Adrenal gland (tissue), 12 donors: ENCODE data around the gene ACADSB. TPM values are rescaled to one million over a fixed set of nuclear protein-coding genes. Genes with fewer than 3 reads are reported as not detected.

Source experiments
- DNase-seq, 7 donors: peaks; one replicate each; pipeline ENCODE4 v3.0.0-alpha.2; 2019 to 2020
- H3K27ac ChIP-seq, 5 donors: fragments of 200-600 bp; sonication (generic) in 4 of 5; 1 replicate in 3 of 5; 2 replicates in 2 of 5; pipeline versions ENCODE4 v1.5.1 to v1.8.0; 2016 to 2020; ENCODE audit warnings: mild to moderate bottlenecking in 1 of 5
- H3K27me3 ChIP-seq: fragments of 200-600 bp; 2 replicates; pipeline ENCODE4 v1.8.0; 2021
- H3K36me3 ChIP-seq, 2 donors: fragments of 200-600 bp; replicated peaks in 1 of 2; 1 replicate in 1 of 2; 2 replicates in 1 of 2; pipeline versions ENCODE4 v1.5.1 to v1.8.0; 2018 to 2022
- H3K4me1 ChIP-seq, 2 donors: fragments of 200-600 bp; replicated peaks in 1 of 2; 1 replicate in 1 of 2; 2 replicates in 1 of 2; pipeline versions ENCODE4 v1.5.1 to v1.8.0; 2018 to 2021
- H3K4me3 ChIP-seq, 4 donors: fragments of 200-600 bp; sonication (generic) in 3 of 4; one replicate each; pipeline ENCODE4 v1.5.1; 2016 to 2018
- H3K9me3 ChIP-seq, 3 donors: fragments of 200-600 bp; sonication (generic) in 1 of 3; replicated peaks in 1 of 3; 1 replicate in 2 of 3; 2 replicates in 1 of 3; pipeline versions ENCODE4 v1.5.1 to v1.8.0; 2016 to 2021
- POLR2A ChIP-seq, 2 donors: fragments of 450-650 bp; IDR thresholded peaks; one replicate each; pipeline ENCODE4 v1.6.1; 2017; ENCODE audit warnings: antibody characterized with exemption in 2 of 2, mild to moderate bottlenecking in 2 of 2, moderate library complexity in 1 of 2
- WGBS, 4 donors: extraction: QIAGEN DNeasy Blood & Tissue Kit in 2 of 4; methylation state at CpG; one replicate each; pipeline versions ENCODE4 v1.1.5 to v1.1.7; 2013 to 2017; 5-methylcytosine and 5-hydroxymethylcytosine counted together
- intact Hi-C, 2 donors: fragments of 100-400 bp; cut with DNase I; formaldehyde crosslinking; loops; one replicate each; pipeline versions ENCODE4 v1.14.1 to v1.15.0; 2022 to 2023
- polyA plus RNA-seq, 3 donors: library from polyadenylated mRNA; stranded (reverse); fragments of 200-250 nt in 2 of 3; fragments of 350-450 nt in 1 of 3; fragmentation: Illumina TruSeq in 1 of 3; extraction: RNeasy Lipid Tissue Mini Kit (QIAGEN cat#74804) in 1 of 3; gene quantifications; one replicate each; pipeline ENCODE4 v1.2.3, GENCODE V29; 2013 to 2014
- total RNA-seq, 9 donors: library from RNA; depleted of rRNA in 4 of 9; stranded (reverse); fragments of >200 nt in 4 of 9; fragments of 120-200 nt in 1 of 9; fragmentation: NEBNext Ultra II Directional in 1 of 9; extraction: Animal tissue kit (Norgen Biotek cat#: 25700) in 1 of 9; gene quantifications; one replicate each; pipeline versions ENCODE4 v1.1.0 to v1.2.4, GENCODE V29; 2013 to 2023
- TF ChIP-seq, protein P1 (sequence below), 6 experiments: fragments of 450-650 bp in 4 of 6; fragments of 200-600 bp in 2 of 6; sonication (generic) in 1 of 6; IDR thresholded peaks; 1 replicate in 5 of 6; 2 replicates in 1 of 6; pipeline versions ENCODE4 v1.5.1 to v1.8.0; 2016 to 2021; ENCODE audit warnings: antibody characterized with exemption in 6 of 6, mild to moderate bottlenecking in 2 of 6, moderate library complexity in 1 of 6
- donor health status: healthy with polysubstance abuse.
- donor health status: Bipolar disorder and iron deficiency.
- donor health status: DM: yes; HTN: yes; CAD: no.
- donor health status: DM: no; HTN: no; CAD: no.
- donor health status: DM: no; HTN: no; CAD: no.
- donor health status: DM: yes; HTN: yes; CAD: no.

Gene ACADSB
- total and polyA plus RNA-seq, 12 donors = 8.3 to 94.7 (median 35.6) TPM

DNA sequence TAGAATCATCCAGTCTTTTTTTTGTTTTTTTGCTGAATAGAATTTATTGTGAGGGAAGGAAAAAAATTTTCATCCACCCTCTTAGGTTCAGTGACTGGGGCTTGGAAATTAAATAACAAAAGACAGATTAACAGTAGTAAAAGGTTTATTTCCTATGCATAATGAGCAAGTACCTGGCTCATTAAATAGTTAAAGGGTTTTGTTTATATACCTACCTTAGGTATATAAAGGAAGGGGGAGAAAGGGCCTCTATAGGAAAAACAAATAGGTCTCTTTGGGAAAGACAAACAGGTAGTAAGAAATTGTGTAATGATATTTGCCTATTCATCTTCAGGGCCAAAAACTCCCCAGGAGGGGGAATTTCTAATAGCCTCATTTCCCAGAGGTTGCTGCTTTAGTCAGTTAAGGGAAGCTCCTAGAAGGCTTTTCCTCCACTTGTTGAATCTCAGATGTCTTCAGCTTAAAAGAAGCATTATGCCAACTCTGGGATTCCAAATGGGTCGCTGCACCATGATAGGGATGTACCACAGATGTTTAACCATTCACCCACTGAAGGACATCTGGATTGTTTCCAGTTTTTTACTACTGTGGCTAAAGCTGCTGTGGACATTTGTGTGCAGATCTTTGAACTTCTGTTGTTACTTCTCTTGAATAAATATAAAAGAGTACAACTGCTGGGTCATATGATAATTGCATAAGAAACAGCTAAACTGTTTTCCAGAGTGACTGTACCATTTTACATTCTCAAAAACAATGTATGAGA lies 11.3 kb downstream of the ACADSB start:
- no peaks in the 10 kb centered on the region for H3K36me3 ChIP-seq
- no peaks in the 10 kb centered on the region for H3K9me3 ChIP-seq
- peak overlapping the region in 1 of 5 donors; percentile 32 for H3K27ac ChIP-seq
- WGBS, 4 donors = 63 to 100% (median 81%) methylated on average over 1 of the region's 1 CpG
- H3K27me3 ChIP-seq = no peaks in the 10 kb centered on the region
- no peak for TF ChIP-seq POLR2A (IDR thresholded peaks at IDR 0.05)
- TF ChIP-seq, protein P1, sequence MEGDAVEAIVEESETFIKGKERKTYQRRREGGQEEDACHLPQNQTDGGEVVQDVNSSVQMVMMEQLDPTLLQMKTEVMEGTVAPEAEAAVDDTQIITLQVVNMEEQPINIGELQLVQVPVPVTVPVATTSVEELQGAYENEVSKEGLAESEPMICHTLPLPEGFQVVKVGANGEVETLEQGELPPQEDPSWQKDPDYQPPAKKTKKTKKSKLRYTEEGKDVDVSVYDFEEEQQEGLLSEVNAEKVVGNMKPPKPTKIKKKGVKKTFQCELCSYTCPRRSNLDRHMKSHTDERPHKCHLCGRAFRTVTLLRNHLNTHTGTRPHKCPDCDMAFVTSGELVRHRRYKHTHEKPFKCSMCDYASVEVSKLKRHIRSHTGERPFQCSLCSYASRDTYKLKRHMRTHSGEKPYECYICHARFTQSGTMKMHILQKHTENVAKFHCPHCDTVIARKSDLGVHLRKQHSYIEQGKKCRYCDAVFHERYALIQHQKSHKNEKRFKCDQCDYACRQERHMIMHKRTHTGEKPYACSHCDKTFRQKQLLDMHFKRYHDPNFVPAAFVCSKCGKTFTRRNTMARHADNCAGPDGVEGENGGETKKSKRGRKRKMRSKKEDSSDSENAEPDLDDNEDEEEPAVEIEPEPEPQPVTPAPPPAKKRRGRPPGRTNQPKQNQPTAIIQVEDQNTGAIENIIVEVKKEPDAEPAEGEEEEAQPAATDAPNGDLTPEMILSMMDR (IDR thresholded peaks at IDR 0.05) = no peak
- intact Hi-C loops = no loop called here
- H3K4me1 ChIP-seq = peaks cover 0 to 5% of the 10 kb centered on the region in 2 donors
- no peak for DNase-seq
- no peak overlapping the region for H3K4me3 ChIP-seq

DNA sequence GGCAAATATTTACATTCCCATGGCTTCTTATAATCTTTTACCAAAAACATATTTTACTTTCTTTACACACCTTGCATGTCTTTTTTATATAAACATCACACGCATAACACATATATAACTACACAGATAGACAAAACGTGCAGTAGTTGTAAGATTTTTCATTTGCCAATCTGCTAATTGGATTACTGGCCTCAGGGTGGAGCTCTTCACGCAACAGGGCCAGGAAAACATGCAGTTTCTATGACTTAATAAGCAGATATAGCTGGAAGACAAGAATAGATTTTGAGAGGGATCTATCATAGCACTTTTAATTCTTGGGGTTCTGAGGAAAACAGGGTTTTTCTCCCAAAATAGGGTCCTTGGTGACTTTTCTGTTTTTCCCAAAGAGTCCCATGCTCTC lies 12.7 kb downstream of the ACADSB start:
- intact Hi-C loops = no loop called here

DNA sequence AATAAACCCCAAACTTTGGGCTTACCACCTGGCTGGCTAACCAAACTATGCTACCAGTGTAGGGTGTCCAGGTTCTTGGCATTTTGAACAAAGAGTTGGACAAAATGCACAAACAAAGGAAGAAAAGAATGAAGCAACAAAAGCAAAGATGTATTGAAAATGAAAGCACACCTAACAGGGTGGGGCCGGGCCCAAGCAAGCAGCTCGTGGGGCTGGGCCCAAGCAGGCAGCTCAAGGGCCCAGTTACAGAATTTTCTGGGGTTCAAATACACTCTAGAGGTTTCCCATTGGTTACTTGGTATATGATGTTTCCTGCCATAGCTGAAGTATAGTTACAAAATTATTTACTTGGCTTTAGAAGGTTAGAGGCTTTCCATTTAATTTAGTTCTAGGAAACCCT lies 15.7 kb downstream of the ACADSB start:
- Histone ChIP-seq H3K36me3 (no peaks in the 10 kb centered on the region), H3K4me3 (no peak overlapping the region), H3K9me3 (no peaks in the 10 kb centered on the region), H3K27ac (no peak overlapping the region), H3K27me3 (no peaks in the 10 kb centered on the region), H3K4me1 (peaks cover 0 to 4% of the 10 kb centered on the region in 2 donors)
- TF ChIP-seq, protein P1 (IDR thresholded peaks at IDR 0.05) = no peak
- TF ChIP-seq POLR2A (IDR thresholded peaks at IDR 0.05) = no peak
- 91 to 100% (median 95%) methylated on average over 2 of the region's 2 CpGs for WGBS, 4 donors
- no peak for DNase-seq
- intact Hi-C loops = no loop called here

More for the DNA sequence above, 12.7 kb downstream of the ACADSB start:
- WGBS, 4 donors = 79 to 85% (median 83%) methylated on average over 3 of the region's 3 CpGs
- H3K4me3 ChIP-seq = no peak overlapping the region
- H3K4me1 ChIP-seq = peaks cover 0 to 5% of the 10 kb centered on the region in 2 donors
- no peaks in the 10 kb centered on the region for H3K36me3 ChIP-seq
- no peaks in the 10 kb centered on the region for H3K9me3 ChIP-seq
- TF ChIP-seq, protein P1 (IDR thresholded peaks at IDR 0.05) = no peak
- no peak for TF ChIP-seq POLR2A (IDR thresholded peaks at IDR 0.05)
- no peak overlapping the region for H3K27ac ChIP-seq
- H3K27me3 ChIP-seq = no peaks in the 10 kb centered on the region
- DNase-seq = no peak

DNA sequence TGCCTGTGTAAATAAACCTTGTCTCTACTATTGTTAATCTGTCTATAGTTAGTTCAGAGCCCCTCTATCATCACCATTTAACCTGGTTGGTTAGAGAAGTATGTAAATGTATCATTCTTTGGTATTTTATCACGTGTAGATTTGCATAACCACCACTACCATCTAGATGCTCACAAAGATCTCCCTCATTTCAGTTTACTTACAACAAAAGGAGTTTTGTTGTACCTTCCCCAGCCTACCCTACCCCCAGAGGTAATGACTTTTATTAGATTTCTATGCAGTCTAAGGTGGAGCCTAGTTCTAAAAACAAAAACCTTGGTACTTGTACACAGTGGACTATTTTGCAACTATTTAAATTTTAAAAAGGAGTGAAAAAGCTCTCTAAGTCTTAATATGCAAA lies 17.5 kb downstream of the ACADSB start:
- no peaks in the 10 kb centered on the region for H3K9me3 ChIP-seq
- no peaks in the 10 kb centered on the region for H3K36me3 ChIP-seq
- WGBS, 4 donors = 64 to 77% (median 72%) methylated on average over 1 of the region's 1 CpG
- DNase-seq = no peak
- H3K4me1 ChIP-seq = no peaks in the 10 kb centered on the region
- TF ChIP-seq, protein P1 (IDR thresholded peaks at IDR 0.05) = no peak
- no peak for TF ChIP-seq POLR2A (IDR thresholded peaks at IDR 0.05)
- intact Hi-C loops = no loop called here
- no peak overlapping the region for H3K27ac ChIP-seq
- no peak overlapping the region for H3K4me3 ChIP-seq
- H3K27me3 ChIP-seq = no peaks in the 10 kb centered on the region
